Testis (tissue), 3 donors: Measurements from ENCODE around the gene ANXA1. TPM values are rescaled to one million over a fixed set of nuclear protein-coding genes. Genes with fewer than 3 reads are reported as not detected.

Experiments used
- DNase-seq: peaks from one replicate; pipeline ENCODE4 v3.0.0-alpha.2; 2019
- H3K27ac ChIP-seq, 2 donors: fragments of 200-600 bp; sonication (generic); one replicate each; pipeline ENCODE4 v1.5.1; 2019
- H3K27me3 ChIP-seq: fragments of 200-600 bp; sonication (generic); one replicate; pipeline ENCODE4 v1.5.1; 2019
- H3K36me3 ChIP-seq: fragments of 200-600 bp; sonication (generic); one replicate; pipeline ENCODE4 v1.5.1; 2017; ENCODE audit warnings: low read depth; ENCODE audit errors: missing control alignments
- H3K4me1 ChIP-seq: fragments of 200-600 bp; sonication (generic); one replicate; pipeline ENCODE4 v1.5.1; 2019
- H3K4me3 ChIP-seq, 2 donors: fragments of 200-600 bp; sonication (generic); one replicate each; pipeline ENCODE4 v1.5.1; 2017 to 2019
- H3K9me3 ChIP-seq: fragments of 200-600 bp; sonication (generic); one replicate; pipeline ENCODE4 v1.5.1; 2017
- CTCF ChIP-seq, 3 experiments: fragments of 450-650 bp in 2 of 3; fragments of 200-600 bp in 1 of 3; sonication (generic) in 1 of 3; IDR thresholded peaks; one replicate each; pipeline ENCODE4 v1.5.1; 2016 to 2019; ENCODE audit warnings: antibody characterized with exemption in 3 of 3, mild to moderate bottlenecking in 2 of 3, moderate library complexity in 1 of 3
- POLR2A ChIP-seq: fragments of 450-650 bp; IDR thresholded peaks from one replicate; pipeline ENCODE4 v1.6.1; 2017; ENCODE audit warnings: antibody characterized with exemption, mild to moderate bottlenecking, moderate library complexity
- WGBS, 2 donors: methylation state at CpG; one replicate each; pipeline ENCODE4 v1.1.5; 2018; 5-methylcytosine and 5-hydroxymethylcytosine counted together
- intact Hi-C: fragments of 100-400 bp; cut with DNase I; formaldehyde crosslinking; loops from one replicate; pipeline ENCODE4 v1.15.1; 2023; ENCODE audit warnings: low total_unique reads
- polyA plus RNA-seq: library from polyadenylated mRNA; stranded (reverse); fragments of 350-450 nt; fragmentation: Illumina TruSeq; extraction: RNeasy Lipid Tissue Mini Kit (QIAGEN cat#74804); gene quantifications from one replicate; pipeline ENCODE4 v1.2.3, GENCODE V29; 2014; ENCODE audit warnings: low read depth, low replicate concordance; ENCODE audit not compliant: insufficient read depth
- total RNA-seq, 2 donors: library from RNA; depleted of rRNA; stranded (reverse); fragments of >200 nt; gene quantifications; one replicate each; pipeline ENCODE4 v1.2.3, GENCODE V29; 2016

Gene ANXA1
- total and polyA plus RNA-seq, 3 donors from 2014 or later = 12.1 to 49.6 (median 13.4) TPM

DNA sequence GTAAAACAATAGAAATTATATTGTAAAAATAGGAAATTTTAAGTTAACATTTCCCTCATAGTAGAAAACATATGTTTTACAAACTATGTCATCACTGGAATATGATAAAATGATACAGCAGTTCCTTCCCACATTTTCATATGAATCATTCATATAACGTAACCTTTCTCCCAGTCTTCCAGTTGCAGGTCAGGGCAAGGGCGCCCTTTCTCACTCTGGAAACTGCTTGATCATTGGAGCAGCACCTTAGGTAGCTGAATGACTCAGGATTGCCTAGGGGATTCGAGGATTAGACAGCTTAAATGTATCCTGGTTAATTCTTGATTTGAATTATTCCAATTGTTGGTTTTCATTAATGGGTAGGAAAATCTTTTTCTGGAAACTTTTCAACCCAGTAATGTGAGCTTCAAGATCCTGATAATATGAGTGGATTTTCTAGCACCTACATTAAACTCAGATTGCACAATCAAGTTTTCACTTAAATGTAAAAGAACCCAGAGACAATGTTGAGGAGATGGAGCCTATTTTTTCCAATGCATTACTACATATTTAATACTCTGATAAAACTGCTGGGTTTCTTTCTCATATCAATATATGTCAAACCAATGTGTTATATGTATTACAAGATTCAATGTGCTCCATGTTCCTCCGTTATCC, 32.6 kb upstream of the ANXA1 start:
- 88 to 90% methylated on average over 4 of the region's 4 CpGs for WGBS, 2 donors
- no peak for TF ChIP-seq CTCF (IDR thresholded peaks at IDR 0.05)
- TF ChIP-seq POLR2A = no peak
- intact Hi-C loops = no loop called here

DNA sequence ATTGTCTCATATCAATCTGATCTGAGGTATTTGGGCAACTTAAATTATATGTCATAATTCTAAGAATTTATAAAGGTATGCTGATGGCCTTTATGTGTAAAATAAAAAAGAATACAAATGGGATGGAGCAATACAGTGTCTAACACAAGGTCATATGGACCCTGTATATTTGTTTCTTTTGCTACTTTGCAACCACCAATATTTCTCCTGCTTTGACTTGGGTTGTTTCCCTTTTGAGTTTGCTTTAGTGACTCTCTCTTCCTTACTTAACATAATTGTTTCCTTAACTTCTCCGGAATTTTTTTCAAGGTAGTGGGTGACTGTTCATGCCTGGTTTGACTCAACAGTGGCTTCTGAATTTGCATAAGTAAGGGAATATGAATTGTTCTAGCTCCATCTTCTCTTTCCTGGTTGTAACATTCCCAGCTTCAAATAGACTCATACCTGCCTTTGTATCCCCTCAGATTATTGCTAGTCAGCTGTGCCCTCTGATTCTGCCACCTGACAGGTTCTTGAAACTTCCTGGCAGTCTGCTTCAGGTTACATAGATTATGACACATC, 30.2 kb upstream of the ANXA1 start:
- intact Hi-C loops = no loop called here
- H3K36me3 ChIP-seq = no peaks in the 10 kb centered on the region
- 84 to 85% methylated on average over 1 of the region's 1 CpG for WGBS, 2 donors

More for the DNA sequence above, 32.6 kb upstream of the ANXA1 start:
- Histone ChIP-seq H3K36me3 (no peaks in the 10 kb centered on the region), H3K27ac (no peak overlapping the region), H3K4me1 (no peaks in the 10 kb centered on the region), H3K4me3 (no peak overlapping the region), H3K9me3 (no peaks in the 10 kb centered on the region), H3K27me3 (no peaks in the 10 kb centered on the region)
- DNase-seq = no peak

DNA sequence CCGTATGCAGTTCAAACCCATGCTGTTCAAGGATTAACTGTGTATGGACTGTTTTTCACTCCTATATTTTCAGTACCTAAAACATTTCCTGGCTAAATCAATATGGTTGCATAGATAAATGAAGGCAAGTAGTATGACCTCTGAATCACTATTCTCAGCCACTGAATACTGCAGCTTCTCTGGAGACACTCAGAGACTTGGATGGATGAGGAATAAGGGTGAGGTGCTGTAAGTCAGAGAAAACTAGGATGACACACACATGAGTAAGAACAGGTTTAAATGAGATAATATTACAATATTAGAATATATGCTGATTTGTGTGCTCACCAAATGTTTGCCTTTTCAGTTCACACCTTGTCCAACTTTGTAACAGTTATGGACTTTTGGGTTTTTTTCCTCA, 26.0 kb upstream of the ANXA1 start:
- TF ChIP-seq POLR2A = no peak
- no peak for TF ChIP-seq CTCF (IDR thresholded peaks at IDR 0.05)
- WGBS, 2 donors = 68 to 86% methylated on average over 1 of the region's 1 CpG
- H3K4me1 ChIP-seq = no peaks in the 10 kb centered on the region
- intact Hi-C loops = no loop called here
- H3K27ac ChIP-seq = no peak overlapping the region
- no peak for DNase-seq
- no peak overlapping the region for H3K4me3 ChIP-seq
- no peaks in the 10 kb centered on the region for H3K36me3 ChIP-seq
- no peaks in the 10 kb centered on the region for H3K9me3 ChIP-seq
- H3K27me3 ChIP-seq = no peaks in the 10 kb centered on the region

More for the DNA sequence above, 30.2 kb upstream of the ANXA1 start:
- Histone ChIP-seq H3K27me3 (no peaks in the 10 kb centered on the region), H3K9me3 (no peaks in the 10 kb centered on the region), H3K4me3 (no peak overlapping the region), H3K27ac (no peak overlapping the region), H3K4me1 (no peaks in the 10 kb centered on the region)
- TF ChIP-seq CTCF (IDR thresholded peaks at IDR 0.05) = no peak
- no peak for TF ChIP-seq POLR2A
- no peak for DNase-seq

- intact Hi-C loops = no loop called here
- WGBS, 2 donors = 61 to 76% methylated on average over 6 of the region's 6 CpGs
- Histone ChIP-seq H3K9me3 (no peaks in the 10 kb centered on the region), H3K4me3 (no peak overlapping the region), H3K27me3 (no peaks in the 10 kb centered on the region), H3K4me1 (no peaks in the 10 kb centered on the region), H3K27ac (no peak overlapping the region), H3K36me3 (no peaks in the 10 kb centered on the region)
- TF ChIP-seq POLR2A (no peak), CTCF (IDR thresholded peaks at IDR 0.05) (no peak)
- DNase-seq = no peak
Observed at GRCh38 chr9:73129941-73130685, 21.6 kb upstream of the ANXA1 start.
